Erythroblast (primary cell): ENCODE data around the gene TSPOAP1.

Experiments
- DNase-seq, 2 experiments: peaks; one replicate each; lab custom pipeline; 2025; lab: John Stamatoyannopoulos, UW
- GATA1 ChIP-seq: IDR thresholded peaks from 2 replicates; pipeline ENCODE4 v1.6.1; 2011; ENCODE audit warnings: low read depth, mild to moderate bottlenecking, control low read depth, low read length, moderate library complexity
- POLR2A ChIP-seq: IDR thresholded peaks from 2 replicates; pipeline ENCODE4 v1.6.1; 2011; ENCODE audit warnings: mild to moderate bottlenecking, low read length

The TSPOAP1 gene, protein sequence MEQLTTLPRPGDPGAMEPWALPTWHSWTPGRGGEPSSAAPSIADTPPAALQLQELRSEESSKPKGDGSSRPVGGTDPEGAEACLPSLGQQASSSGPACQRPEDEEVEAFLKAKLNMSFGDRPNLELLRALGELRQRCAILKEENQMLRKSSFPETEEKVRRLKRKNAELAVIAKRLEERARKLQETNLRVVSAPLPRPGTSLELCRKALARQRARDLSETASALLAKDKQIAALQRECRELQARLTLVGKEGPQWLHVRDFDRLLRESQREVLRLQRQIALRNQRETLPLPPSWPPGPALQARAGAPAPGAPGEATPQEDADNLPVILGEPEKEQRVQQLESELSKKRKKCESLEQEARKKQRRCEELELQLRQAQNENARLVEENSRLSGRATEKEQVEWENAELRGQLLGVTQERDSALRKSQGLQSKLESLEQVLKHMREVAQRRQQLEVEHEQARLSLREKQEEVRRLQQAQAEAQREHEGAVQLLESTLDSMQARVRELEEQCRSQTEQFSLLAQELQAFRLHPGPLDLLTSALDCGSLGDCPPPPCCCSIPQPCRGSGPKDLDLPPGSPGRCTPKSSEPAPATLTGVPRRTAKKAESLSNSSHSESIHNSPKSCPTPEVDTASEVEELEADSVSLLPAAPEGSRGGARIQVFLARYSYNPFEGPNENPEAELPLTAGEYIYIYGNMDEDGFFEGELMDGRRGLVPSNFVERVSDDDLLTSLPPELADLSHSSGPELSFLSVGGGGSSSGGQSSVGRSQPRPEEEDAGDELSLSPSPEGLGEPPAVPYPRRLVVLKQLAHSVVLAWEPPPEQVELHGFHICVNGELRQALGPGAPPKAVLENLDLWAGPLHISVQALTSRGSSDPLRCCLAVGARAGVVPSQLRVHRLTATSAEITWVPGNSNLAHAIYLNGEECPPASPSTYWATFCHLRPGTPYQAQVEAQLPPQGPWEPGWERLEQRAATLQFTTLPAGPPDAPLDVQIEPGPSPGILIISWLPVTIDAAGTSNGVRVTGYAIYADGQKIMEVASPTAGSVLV (N-terminal part only)

DNA sequence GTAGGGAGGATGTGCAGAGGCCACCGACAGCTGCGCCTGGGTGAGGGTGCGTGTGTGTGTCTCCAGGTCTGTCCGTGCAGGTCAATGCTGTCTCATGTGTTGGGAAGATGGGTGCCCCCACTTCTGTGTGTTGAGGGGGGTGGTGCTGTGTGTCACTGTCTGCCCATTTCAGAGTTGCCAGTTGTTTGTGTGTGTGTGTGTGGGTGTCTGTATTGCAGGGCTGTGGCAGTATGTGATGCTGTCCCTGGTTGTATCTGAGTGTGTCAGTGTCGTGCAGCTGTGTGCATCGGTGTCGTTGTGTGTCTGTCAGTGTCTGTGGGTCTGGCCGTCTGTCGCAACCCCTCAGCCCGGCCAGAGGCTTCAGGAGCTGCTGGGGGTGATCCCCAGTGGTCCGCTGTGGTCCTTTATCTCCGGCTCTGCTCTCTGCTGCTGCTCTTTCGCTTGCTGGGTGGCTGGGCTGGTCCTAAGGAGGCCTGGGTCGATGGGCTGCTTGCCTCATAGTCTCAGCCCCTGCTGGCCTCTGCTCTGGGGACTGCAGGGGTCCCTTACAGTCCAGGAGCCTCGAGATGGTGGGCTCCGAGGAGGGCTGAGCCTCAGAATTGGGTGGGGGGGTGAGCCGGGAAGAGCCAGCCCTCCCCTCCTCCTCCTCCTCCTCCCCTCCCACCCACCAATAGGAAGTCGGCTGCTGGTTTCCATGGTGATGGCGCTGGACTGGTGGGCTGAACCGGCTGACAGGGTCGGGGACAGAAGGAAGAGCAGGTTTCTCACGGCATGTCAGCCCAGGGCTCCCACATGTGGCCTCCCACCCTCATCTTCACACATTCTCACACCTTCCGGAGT is at the start of gene TSPOAP1:
Gene TSPOAP1, minus strand, starts transcription at position 601 of the 840 bp plus-strand sequence. CDS start 875 bp downstream, outside the sequence.
- DNase-seq = peak; percentile 70 to 84
- TF ChIP-seq GATA1 (no peak), POLR2A (peak; percentile 65)

DNA sequence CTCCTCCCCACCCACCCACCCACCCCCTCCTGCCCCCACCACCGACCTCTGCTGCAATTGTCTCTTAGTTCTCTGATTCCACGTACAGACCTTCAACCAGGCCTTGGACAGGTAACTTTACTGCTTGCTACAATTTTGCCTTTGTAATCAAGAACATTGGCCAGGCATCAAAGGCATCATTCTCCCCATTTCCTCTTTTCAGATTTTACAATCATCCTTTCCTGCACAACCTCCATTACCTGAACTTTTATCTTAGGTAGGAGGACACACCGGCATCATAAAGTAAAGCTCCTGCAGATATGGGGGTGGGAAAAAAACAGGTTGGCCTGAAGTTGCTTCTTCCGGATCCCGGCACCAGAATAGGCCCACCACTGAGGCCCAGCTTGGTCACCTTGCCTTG is 49.1 kb upstream of the TSPOAP1 start:
- no peak for DNase-seq
- TF ChIP-seq GATA1 = no peak
- no peak for TF ChIP-seq POLR2A

DNA sequence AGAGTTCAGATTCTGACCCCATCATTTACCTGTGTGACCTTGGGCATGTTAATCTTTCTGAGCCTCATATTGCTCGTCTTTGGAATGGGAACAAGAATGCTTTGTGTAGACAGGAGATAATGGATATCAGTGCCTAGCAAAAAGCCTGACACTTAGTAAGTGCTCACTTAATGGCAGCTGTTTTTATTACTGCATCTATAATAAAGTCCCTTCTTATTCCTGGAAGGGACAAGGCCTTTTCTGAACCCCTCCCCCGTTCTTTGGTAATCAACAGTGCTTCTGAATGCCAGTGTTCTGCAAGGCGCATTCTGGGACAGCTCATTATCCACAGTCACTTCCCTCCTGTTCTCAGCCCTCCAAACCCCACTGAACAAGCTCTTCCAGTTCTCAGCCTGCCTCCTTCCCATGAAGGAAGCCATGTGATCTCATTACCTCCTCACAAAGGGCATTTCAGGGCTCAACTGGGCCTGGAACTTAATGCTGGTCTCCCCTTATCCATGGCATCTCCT is 48.6 kb upstream of the TSPOAP1 start:
- no peak for TF ChIP-seq GATA1
- no peak for DNase-seq

DNA sequence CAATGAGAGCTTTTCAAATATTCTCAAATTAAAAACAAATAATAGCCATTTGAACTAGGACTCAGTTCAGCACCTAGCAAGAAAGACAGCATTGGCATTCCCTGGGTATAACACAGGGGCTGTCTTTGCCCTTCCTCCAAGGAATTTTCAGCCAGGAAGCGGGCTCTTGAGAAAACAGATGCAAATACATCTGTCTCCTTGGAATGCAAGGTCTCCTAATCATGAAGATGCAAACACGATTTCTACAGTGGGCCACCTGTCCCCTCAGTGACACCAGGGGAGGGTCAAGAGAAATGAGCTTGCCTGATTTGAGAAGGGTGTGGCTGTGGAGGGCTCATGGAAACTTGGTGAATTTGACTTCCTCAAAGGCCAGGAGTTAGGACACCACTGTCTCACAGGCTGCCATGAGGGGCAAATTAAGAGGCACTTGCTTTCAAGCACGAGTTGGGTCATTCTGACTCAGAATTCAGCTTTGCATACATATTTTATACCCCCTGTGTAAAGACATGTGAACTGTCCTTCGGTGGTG is 47.9 kb upstream of the TSPOAP1 start:
- TF ChIP-seq POLR2A (no peak), GATA1 (no peak)
- DNase-seq = no peak

DNA sequence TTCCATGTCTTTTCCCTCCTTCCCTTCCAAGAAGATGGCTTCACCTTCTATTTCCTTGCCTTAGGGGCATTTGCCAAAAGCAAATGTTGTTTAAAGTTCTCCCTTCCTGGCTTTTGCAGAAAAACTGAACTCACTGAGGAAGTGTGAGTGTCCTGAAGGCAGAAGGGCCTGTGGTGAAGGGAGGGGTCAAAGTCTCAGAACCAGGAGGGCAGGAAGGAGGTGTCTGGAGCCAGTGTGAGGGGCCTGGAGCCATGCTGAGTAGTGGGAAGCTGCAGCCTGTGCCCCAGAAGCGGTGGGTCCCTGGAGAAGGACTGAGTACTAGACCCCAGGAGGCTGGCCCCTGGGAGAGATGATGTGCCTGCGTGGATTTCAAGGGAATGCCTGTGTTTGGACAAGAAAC is 47.2 kb upstream of the TSPOAP1 start:
- TF ChIP-seq POLR2A (no peak), GATA1 (no peak)
- DNase-seq = no peak

DNA sequence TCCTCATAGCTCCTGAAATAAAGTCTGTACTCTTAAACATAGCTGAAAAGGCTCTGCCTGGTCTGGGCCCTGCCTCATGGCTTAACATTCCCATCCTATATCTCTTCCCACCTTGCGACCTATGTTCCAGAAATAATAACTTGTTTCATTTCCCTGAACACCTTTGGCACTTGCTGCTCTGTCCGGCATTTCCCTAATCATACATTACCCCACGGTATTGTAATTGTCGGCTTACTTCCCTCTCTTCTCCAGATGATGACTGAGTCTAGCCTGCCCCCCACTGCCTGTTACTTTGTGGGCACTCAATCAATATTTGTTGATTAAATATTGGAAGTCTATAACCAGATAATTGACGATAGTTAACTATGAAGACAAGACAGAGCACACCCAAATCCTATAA is 46.7 kb upstream of the TSPOAP1 start:
- peak in 1 of 2 experiments; percentile 13 for DNase-seq
- TF ChIP-seq POLR2A (no peak), GATA1 (no peak)

DNA sequence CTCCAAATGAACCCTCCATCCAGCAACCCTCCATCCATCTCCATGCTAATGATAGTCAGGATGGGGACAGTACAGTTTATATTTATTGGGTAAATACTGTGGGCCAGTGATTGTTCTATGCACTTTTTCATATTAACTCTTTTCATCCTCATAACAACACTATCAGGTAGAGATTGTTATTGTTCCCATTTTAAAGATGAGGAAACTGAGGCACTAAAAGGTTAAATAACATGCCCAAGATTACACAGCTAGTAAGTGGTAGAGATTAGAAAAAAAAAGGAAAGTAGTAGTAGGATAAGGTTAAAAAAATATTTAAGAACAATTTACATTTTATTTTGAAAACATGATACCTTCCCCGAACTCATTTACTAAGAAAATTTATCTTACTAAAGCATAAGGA is 45.3 kb upstream of the TSPOAP1 start:
- TF ChIP-seq POLR2A = no peak
- TF ChIP-seq GATA1 = no peak
- no peak for DNase-seq

DNA sequence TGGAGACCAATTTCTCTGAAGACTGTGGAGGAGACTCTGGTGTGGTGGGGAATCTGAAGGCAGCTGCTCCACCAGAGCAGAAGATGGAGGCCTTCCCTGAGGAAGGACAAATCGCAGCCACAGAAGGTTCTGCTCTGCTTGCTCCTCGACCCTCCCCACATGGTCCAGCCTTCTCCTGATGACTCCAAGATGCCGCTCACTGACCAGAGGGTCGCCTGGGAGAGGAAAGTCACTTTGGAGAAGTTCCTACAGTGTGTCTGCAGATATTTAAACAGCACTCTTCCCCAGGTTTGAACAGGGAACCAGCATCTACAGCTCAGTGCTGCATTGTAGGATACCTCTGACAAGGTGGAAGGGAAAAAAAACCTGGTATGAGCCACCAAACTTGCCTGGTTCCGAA is 44.4 kb upstream of the TSPOAP1 start:
- no peak for TF ChIP-seq POLR2A
- TF ChIP-seq GATA1 = no peak
- no peak for DNase-seq

DNA sequence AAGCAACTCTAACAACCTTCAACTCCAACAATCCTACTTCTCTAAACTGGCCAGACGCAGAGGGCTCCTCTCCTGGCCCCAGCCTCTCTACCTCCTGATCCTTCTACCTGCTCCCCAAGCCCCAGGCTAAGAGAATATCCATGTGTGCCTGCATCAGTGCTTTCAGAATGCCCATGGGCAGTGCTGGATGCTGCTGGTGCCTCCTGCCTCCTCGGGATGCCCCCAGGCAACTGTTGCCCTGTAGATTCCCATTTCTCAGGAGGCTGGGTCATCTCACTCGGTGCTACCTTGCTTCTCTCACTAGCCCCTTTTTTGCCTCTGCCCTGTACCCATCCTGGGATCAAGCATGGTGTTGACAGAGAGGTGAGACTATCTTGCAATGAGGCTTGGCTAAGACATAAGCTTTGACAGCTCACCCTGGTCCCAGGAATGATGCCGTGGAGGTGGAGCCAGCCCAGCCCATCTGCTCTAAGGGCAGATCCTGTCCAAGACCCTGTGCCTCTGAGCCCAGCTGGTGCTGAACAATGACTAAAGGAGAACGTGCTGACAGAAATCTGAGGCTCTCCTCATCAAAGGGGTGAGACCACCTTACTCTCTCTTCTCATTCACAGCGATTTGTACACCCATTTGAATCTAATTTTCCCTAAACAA is 42.8 kb upstream of the TSPOAP1 start:
- DNase-seq = no peak
- no peak for TF ChIP-seq POLR2A
- no peak for TF ChIP-seq GATA1

DNA sequence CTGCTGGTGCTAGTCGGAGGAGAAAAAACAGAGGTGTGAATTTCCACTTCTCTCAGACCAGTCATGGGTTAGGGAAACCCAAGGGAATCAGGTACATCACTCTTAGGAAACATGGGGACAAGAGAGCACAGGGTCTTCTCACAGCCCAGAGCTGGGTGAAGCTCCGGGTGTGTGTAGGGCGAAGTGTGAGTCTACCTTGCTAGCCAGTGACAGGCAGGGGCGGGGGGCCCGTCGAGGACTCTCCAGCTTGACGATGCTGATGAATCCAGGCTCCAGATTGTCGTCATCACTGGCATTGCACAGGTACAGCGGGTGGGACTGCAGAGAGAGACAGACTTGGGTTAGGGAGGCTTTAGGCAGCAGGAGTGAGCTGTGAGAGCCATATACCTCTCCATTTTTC is 42.1 kb upstream of the TSPOAP1 start:
- no peak for DNase-seq
- TF ChIP-seq GATA1 (no peak), POLR2A (no peak)

DNA sequence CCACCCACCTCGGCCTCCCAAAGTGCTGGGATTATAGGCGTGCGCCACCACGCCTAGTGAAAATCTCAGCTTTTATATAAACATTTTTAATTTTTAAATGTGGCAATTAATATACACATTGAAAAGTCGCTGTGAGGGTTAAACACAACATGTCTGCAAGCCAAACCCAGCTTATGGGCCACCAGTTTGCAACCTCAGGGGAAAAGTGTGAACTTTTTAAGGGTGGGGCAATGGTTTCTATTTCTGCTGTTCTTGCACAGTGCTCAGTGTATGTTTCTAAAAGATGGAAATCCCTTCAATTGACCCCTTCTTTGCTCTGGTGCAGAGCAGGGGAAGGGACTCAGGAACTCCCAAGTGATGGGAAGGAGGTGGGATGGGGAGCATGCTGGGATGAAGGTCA is 41.7 kb upstream of the TSPOAP1 start:
- no peak for DNase-seq
- TF ChIP-seq GATA1 = no peak
